Neural crest cell (in vitro differentiated cells): ENCODE results near the gene PADI3. TPM values are rescaled to one million over a fixed set of nuclear protein-coding genes. Genes with fewer than 3 reads are reported as not detected.
A peak's percentile ranks its signal among the peaks of the same experiment; 100 is the strongest.

Experiments used
- DNase-seq: peaks from one replicate; pipeline ENCODE4 v3.0.0; 2021; ENCODE audit warnings: low read depth, mixed read lengths, low spot score
- H3K27ac Mint-ChIP-seq: one replicate; pipeline ENCODE4 v1.8.0; 2021; ENCODE audit warnings: mild to moderate bottlenecking, mixed read lengths; ENCODE audit not compliant: unreplicated experiment
- H3K27me3 Mint-ChIP-seq: 2 replicates; pipeline ENCODE4 v1.8.0; 2021; ENCODE audit warnings: low read depth, mild to moderate bottlenecking, mixed read lengths
- H3K36me3 Mint-ChIP-seq: 2 replicates; pipeline ENCODE4 v1.8.0; 2021; ENCODE audit warnings: low read depth, mild to moderate bottlenecking, mixed read lengths
- H3K4me1 Mint-ChIP-seq: 2 replicates; pipeline ENCODE4 v1.8.0; 2021; ENCODE audit warnings: mixed read lengths
- H3K4me3 Mint-ChIP-seq: one replicate; pipeline ENCODE4 v1.8.0; 2021; ENCODE audit warnings: mild to moderate bottlenecking, mixed read lengths
- H3K9me3 Mint-ChIP-seq: 2 replicates; pipeline ENCODE4 v1.8.0; 2021; ENCODE audit warnings: mixed read lengths
- CTCF ChIP-seq: fragments of 200-600 bp; sonication (generic); conservative IDR thresholded peaks from 2 replicates; pipeline ENCODE4 v1.5.0; 2021; ENCODE audit warnings: antibody characterized with exemption, mild to moderate bottlenecking
- microRNA-seq: library from miRNA; unstranded; fragments of <30 nt; microRNA quantifications from one replicate; pipeline ENCODE4, GENCODE V29; 2020
- total RNA-seq: library from RNA; stranded (reverse); gene quantifications from 2 replicates; pipeline ENCODE4 v1.2.1, GENCODE V29; 2021

Gene PADI3
- total RNA-seq, 1 donor from 2014 or later, result not detected

DNA sequence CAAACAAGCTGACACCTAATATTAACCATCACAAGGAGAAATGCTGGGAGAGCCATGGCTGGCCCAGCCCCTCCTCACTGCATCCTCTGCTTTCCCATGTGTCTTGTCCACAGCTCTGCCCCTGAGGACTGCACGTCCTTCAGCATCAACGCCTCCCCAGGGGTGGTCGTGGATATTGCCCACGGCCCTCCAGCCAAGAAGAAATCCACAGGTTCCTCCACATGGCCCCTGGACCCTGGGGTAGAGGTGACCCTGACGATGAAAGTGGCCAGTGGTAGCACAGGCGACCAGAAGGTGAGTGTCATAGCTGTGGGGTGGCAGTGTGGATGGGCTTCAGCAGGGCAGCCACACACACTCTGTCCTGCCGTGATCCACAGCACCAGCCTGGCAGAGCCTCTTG is 82.0 kb downstream of the PADI3 start:
- Mint-ChIP-seq H3K27me3 (peaks cover 11% of the 10 kb centered on the region), H3K27ac (peak overlapping the region; percentile 50), H3K36me3 (no peaks in the 10 kb centered on the region), H3K4me1 (no peaks in the 10 kb centered on the region), H3K9me3 (peaks cover 5% of the 10 kb centered on the region), H3K4me3 (no peak overlapping the region)
- no peak for TF ChIP-seq CTCF
- no peak for DNase-seq

GRCh38 chr1:17333081-17333480 is 84.2 kb downstream of the PADI3 start:
- DNase-seq, result no peak
- Mint-ChIP-seq H3K4me1 (no peaks in the 10 kb centered on the region), H3K9me3 (peaks cover 5% of the 10 kb centered on the region), H3K27ac (no peak overlapping the region), H3K27me3 (peaks cover 20% of the 10 kb centered on the region), H3K36me3 (no peaks in the 10 kb centered on the region), H3K4me3 (no peak overlapping the region)
- TF ChIP-seq CTCF, result no peak

Small RNAs within 50 kb of the gene (microRNA-seq; reads per million reads assigned to microRNA genes)
- not detected for gene MIR3972

Other genes starting within 250 kb of the PADI3 start
- gene ATP13A2, start 237.2 kb upstream of the PADI3 start, total RNA-seq, result 53.9 and 59.0 TPM in 2 replicates
- gene SDHB, start 195.1 kb upstream of the PADI3 start, total RNA-seq, result 47.2 and 58.6 TPM in 2 replicates
- 0.16 and 0.20 TPM in 2 replicates for gene PADI2, start 129.6 kb upstream of the PADI3 start, total RNA-seq
- not detected in 2 replicates for gene PADI1, start 44.0 kb upstream of the PADI3 start, total RNA-seq
- gene PADI4, start 59.1 kb downstream of the PADI3 start, total RNA-seq, result not detected in 2 replicates
- not detected in 2 replicates for gene PADI6, start 123.1 kb downstream of the PADI3 start, total RNA-seq
- 224 and 225 TPM in 2 replicates for gene RCC2, start 190.6 kb downstream of the PADI3 start, total RNA-seq